ENCODE results near the gene PPARGC1A. TPM values are rescaled to one million over a fixed set of nuclear protein-coding genes. Genes with fewer than 3 reads are reported as not detected.

PPARGC1A gene
- total RNA-seq, 4 donors from 2014 or later = 5.0 to 13.6 (median 6.4) TPM

DNA sequence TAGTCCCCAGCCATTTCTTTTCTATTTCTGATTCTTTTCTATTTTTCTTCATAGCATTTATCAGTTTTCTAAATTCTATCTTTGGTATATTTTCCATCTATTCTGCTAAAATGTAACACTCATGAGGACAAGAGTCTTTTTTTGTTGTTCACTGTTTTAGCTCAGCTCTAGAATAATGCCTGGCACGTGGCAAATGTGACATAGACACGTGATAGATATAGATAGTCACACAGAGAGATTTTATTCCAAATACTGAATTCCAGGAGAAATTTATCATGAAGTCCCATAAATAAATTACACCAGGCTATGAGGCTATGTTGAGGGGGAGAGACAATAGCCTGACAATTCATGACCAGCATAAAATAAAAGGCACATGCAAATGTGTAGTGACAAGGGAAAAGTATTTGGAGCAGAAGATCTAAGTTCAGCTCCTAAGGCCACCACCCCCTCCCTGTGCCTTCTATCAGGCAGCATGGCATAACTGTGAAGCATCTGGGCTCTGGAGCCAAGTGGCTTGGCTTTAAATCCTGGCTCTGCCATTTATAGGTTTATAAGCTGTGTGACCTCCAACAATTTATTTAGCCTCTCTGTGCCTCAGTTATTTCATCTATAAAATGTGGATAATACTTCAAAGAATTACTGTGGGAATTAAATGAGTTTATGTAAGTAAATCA, 25.7 kb upstream of the PPARGC1A start:
- no peak for ATAC-seq (ENCODE audit: low FRiP score)
- TF ChIP-seq, protein P1, sequence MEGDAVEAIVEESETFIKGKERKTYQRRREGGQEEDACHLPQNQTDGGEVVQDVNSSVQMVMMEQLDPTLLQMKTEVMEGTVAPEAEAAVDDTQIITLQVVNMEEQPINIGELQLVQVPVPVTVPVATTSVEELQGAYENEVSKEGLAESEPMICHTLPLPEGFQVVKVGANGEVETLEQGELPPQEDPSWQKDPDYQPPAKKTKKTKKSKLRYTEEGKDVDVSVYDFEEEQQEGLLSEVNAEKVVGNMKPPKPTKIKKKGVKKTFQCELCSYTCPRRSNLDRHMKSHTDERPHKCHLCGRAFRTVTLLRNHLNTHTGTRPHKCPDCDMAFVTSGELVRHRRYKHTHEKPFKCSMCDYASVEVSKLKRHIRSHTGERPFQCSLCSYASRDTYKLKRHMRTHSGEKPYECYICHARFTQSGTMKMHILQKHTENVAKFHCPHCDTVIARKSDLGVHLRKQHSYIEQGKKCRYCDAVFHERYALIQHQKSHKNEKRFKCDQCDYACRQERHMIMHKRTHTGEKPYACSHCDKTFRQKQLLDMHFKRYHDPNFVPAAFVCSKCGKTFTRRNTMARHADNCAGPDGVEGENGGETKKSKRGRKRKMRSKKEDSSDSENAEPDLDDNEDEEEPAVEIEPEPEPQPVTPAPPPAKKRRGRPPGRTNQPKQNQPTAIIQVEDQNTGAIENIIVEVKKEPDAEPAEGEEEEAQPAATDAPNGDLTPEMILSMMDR (IDR thresholded peaks at IDR 0.05) = no peak
- no peak for DNase-seq (ENCODE audit: low spot score)

DNA sequence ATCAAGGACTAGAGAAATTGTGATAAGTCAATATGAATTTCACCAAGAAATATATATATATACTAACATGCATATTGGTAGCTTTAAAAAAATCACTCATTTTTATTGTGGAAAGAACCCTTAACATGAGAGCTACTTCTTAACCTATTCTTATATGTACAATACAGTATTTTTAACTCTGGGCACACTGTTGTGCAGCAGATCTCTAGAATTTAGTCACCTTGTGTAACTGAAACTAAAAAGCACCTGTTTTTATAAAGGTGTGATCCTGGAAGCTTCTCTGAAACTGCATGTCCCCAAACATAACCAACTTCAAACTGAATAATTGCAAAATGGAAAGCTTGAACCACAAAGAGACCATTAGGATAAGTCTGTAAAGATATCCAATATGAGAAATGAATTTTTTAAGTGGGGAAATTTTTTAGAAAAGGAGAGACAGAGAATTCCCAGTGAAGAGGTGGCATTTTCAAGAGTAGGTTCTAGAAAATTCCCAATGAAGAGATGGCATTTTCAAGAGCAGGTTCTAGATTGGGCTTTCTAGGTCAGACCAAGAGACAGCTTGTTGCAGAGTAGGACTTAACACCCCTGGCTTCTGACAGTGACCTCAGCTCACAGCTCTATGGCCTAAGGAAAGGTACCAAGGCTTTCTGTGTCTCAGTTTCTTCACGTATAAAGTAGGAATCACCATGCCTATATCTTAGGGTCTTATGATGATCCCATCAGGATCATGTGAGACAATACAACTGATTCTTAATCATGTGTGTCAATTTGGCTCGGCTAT, 22.0 kb upstream of the PPARGC1A start:
- no peak for DNase-seq (ENCODE audit: low spot score)
- TF ChIP-seq, protein P1 (IDR thresholded peaks at IDR 0.05) = no peak
- no peak for ATAC-seq (ENCODE audit: low FRiP score)

DNA sequence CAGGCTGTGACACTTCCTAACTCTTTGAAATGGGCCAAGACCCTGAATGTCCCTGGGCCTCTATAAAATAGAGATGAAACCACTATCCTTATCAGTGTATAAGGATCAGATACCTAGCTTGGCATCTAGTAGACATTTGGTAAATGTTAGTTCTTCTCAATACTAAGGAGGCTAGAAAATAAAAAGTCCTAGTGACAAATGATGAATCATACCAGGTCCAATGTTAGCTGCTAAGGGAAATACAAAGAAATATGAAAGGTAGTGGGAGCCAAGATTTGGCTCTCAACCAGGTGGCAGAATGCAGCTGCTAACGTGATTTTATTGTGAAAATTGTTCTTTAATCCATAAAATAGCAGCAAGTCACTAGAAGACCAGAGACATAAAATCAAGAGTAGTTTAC, 19.8 kb upstream of the PPARGC1A start:
- TF ChIP-seq, protein P1 (IDR thresholded peaks at IDR 0.05) = no peak
- DNase-seq (ENCODE audit: low spot score) (no peak), ATAC-seq (ENCODE audit: low FRiP score) (no peak)

DNA sequence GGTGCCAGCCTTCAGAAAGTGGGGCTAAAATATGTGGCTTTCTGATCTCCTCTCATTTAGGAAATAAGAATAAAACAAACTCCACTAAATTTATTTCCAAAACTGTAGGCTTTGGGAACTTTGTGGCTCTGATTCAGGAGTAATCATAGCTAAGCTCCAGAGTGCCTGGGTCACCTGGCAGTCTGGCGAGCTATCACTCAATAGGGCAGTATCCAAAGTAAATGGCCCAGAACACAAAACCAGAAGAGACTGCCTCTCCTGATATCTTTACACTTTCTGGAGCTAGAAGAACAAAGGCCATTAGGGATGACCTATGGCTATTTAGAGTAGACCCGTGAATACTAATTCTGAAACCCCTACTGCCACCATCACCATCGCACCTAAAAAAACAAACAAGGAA, 17.0 kb upstream of the PPARGC1A start:
- DNase-seq (ENCODE audit: low spot score) (no peak), ATAC-seq (ENCODE audit: low FRiP score) (no peak)
- TF ChIP-seq, protein P1 (IDR thresholded peaks at IDR 0.05) = no peak

DNA sequence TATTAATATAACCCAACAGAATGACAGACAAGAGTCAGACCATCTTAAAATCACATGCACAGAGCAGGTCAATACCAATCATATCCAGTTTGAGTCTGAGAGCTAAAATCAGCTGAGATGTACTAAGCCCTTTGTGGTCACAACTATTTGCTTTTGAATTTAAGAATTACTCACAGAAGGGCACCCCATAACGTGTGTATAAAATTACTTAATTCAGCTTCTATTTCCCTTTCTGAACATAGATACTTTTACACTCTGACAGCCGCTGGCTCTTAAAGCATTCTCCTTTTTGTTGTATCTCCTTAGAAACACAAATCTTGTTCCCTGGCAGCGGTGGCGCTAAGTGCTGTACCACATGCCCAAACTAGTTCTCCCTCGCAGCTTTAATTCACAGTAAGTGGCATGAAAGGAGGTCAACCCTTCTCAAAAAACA, 14.8 kb upstream of the PPARGC1A start:
- ATAC-seq (ENCODE audit: low FRiP score) = no peak
- no peak for DNase-seq (ENCODE audit: low spot score)
- TF ChIP-seq, protein P1 (IDR thresholded peaks at IDR 0.05) = no peak

DNA sequence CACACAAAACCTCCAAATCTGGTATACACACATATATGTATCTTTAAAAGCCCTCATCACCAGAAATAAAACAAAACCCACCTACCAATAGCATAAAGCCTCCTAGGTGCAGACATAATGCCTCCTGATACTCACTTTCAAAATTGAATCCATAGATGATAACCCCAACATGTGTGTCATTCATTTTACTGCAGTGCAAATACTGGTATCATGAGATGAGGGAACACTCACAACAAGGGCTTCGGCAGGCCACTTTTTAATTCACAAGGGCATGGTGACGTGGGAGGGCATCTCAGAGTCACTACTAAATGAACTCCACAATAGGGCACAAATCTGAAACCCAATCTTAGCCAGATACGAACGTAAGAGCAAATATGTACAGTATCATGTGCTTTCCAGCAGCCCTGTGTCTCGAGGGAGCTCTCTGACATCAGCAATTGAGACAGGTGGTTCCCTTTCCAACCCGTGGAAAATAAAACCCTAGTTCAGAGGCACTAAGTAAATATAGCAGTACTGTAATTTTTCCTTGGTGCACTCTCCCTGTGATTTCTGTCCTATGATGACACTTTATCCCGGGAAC, 14.1 kb upstream of the PPARGC1A start:
- ATAC-seq (ENCODE audit: low FRiP score) = no peak
- TF ChIP-seq, protein P1 (IDR thresholded peaks at IDR 0.05) = no peak
- DNase-seq (ENCODE audit: low spot score) = no peak
